Body of pancreas (tissue), 4 donors: ENCODE measurements around the gene RSAD2.

Source experiments
- CTCF ChIP-seq, 7 experiments: fragments of 450-650 bp in 4 of 7; fragments of 200-600 bp in 3 of 7; sonication (generic) in 3 of 7; IDR thresholded peaks; one replicate each; pipeline ENCODE4 v1.5.1; 2016 to 2019; ENCODE audit warnings: antibody characterized with exemption in 7 of 7
- POLR2A ChIP-seq, 3 donors: fragments of 450-650 bp; IDR thresholded peaks; one replicate each; pipeline ENCODE4 v1.6.1; 2016; ENCODE audit warnings: antibody characterized with exemption in 3 of 3, mild to moderate bottlenecking in 2 of 3

DNA sequence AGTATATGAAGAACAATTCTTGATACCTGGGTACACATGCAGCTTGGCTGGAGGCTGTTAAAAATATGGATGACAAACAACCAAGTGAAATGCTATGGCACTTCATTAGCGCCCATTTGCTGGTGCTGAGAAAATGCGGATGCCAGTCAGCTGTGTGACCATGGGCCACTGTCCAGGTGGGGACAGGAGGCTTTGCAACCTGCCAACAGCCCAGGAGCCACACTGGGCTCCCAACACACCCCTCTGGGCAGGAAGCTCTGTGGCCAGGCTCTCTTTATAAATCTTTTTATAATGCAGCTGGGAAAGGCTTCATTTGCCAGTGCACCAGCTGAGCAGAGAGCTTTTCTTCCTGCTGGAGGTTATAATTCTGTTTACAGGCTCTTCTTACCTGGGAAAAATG lies 59.6 kb downstream of the RSAD2 start:
- TF ChIP-seq CTCF (IDR thresholded peaks at IDR 0.05) (no peak), POLR2A (IDR thresholded peaks at IDR 0.05) (peak in 1 of 3 donors; percentile 23)
